Hepatocyte (in vitro differentiated cells): Measurements from ENCODE around the gene PYURF. TPM values are rescaled to one million over a fixed set of nuclear protein-coding genes. Genes with fewer than 3 reads are reported as not detected.

Experiments
- DNase-seq: peaks from one replicate; pipeline ENCODE4 v3.0.0-alpha.2; 2016; ENCODE audit warnings: low spot score
- H2AFZ ChIP-seq: fragments of 200-600 bp; sonication (generic); 2 replicates; pipeline ENCODE4 v1.6.0; 2016; ENCODE audit warnings: antibody characterized with exemption, mild to moderate bottlenecking
- H3K27ac ChIP-seq: fragments of 200-600 bp; sonication (generic); 2 replicates; pipeline ENCODE4 v1.5.1; 2016; ENCODE audit warnings: mild to moderate bottlenecking
- H3K27me3 ChIP-seq: fragments of 200-600 bp; sonication (generic); 2 replicates; pipeline ENCODE4 v1.6.1; 2016
- H3K36me3 ChIP-seq: fragments of 200-600 bp; sonication (generic); replicated peaks from 2 replicates; pipeline ENCODE4 v1.5.1; 2016; ENCODE audit warnings: low read depth; ENCODE audit not compliant: insufficient read depth
- H3K4me1 ChIP-seq: fragments of 200-600 bp; sonication (generic); 2 replicates; pipeline ENCODE4 v1.5.1; 2016; ENCODE audit warnings: mild to moderate bottlenecking, moderate library complexity; ENCODE audit not compliant: insufficient read depth
- H3K4me2 ChIP-seq: fragments of 200-600 bp; sonication (generic); 2 replicates; pipeline ENCODE4 v1.6.0; 2016
- H3K4me3 ChIP-seq: fragments of 200-600 bp; sonication (generic); 2 replicates; pipeline ENCODE4 v1.5.1; 2016; ENCODE audit warnings: mild to moderate bottlenecking
- H3K79me2 ChIP-seq: fragments of 200-600 bp; sonication (generic); 2 replicates; pipeline ENCODE4 v1.6.0; 2017; ENCODE audit warnings: mild to moderate bottlenecking
- H3K9me2 ChIP-seq: fragments of 200-600 bp; sonication (generic); replicated peaks from 2 replicates; pipeline ENCODE4 v1.6.0; 2017; ENCODE audit warnings: mild to moderate bottlenecking; ENCODE audit not compliant: insufficient read depth
- H3K9me3 ChIP-seq: fragments of 200-600 bp; sonication (generic); 2 replicates; pipeline ENCODE4 v1.5.1; 2016; ENCODE audit warnings: low read depth, mild to moderate bottlenecking
- H4K20me1 ChIP-seq: fragments of 200-600 bp; sonication (generic); 2 replicates; pipeline ENCODE4 v1.6.0; 2016; ENCODE audit warnings: mild to moderate bottlenecking; ENCODE audit not compliant: insufficient read depth, poor library complexity, severe bottlenecking
- CTCF ChIP-seq: fragments of 200-600 bp; sonication (generic); IDR thresholded peaks from 2 replicates; pipeline ENCODE4 v1.5.1; 2016; ENCODE audit warnings: antibody characterized with exemption, mild to moderate bottlenecking; ENCODE audit not compliant: poor library complexity
- EZH2 ChIP-seq: fragments of 200-600 bp; sonication (generic); IDR thresholded peaks from 2 replicates; pipeline ENCODE4 v1.6.1; 2016; ENCODE audit warnings: antibody characterized with exemption, mild to moderate bottlenecking, borderline replicate concordance
- EZH2phosphoT487 ChIP-seq: fragments of 200-600 bp; sonication (generic); IDR thresholded peaks from one replicate; pipeline ENCODE4 v1.6.1; 2018; ENCODE audit warnings: antibody characterized with exemption, mild to moderate bottlenecking, low read depth, moderate library complexity; ENCODE audit not compliant: unreplicated experiment, severe bottlenecking
- WGBS: methylation state at CpG from one replicate; pipeline ENCODE4 v1.1.6; 2016; ENCODE audit warnings: low lambda C conversion rate; ENCODE audit errors: missing lambda C conversion rate; 5-methylcytosine and 5-hydroxymethylcytosine counted together
- polyA plus RNA-seq: library from polyadenylated mRNA; unstranded; fragments of >200 nt; fragmentation: Nextera tagmentation; extraction: Ambion mirVana; gene quantifications from 2 replicates; pipeline ENCODE4 v1.2.1, GENCODE V29; 2016
- total RNA-seq: library from RNA; depleted of rRNA; stranded (reverse); fragments of >200 nt; gene quantifications from 2 replicates; pipeline ENCODE4 v1.2.3, GENCODE V29; 2014

PYURF gene
- total RNA-seq (134 and 139 TPM in 2 replicates), polyA plus RNA-seq (119 and 135 TPM in 2 replicates)

- no peaks in the 10 kb centered on the region for H3K9me3 ChIP-seq
- under 1% methylated on average over 68 of the region's 68 CpGs for WGBS
- peak; percentile 98 for DNase-seq
Measured at GRCh38 chr4:88523325-88524129, at the start of gene PYURF. PYURF (minus strand) TSS chr4:88523776; CDS start chr4:88523700, 76 bp downstream.

GRCh38 chr4:88570001-88570400 is 46.4 kb upstream of the PYURF start:
- no peak for TF ChIP-seq CTCF
- TF ChIP-seq EZH2, result no peak
- TF ChIP-seq EZH2phosphoT487, result no peak
- H3K36me3 ChIP-seq, result no peaks in the 10 kb centered on the region
- H3K27me3 ChIP-seq, result no peaks in the 10 kb centered on the region

More at GRCh38 chr4:88523325-88524129, at the start of gene PYURF:
- no peak for TF ChIP-seq EZH2
- TF ChIP-seq EZH2phosphoT487, result no peak
- no peak for TF ChIP-seq CTCF
- Histone ChIP-seq H3K27ac (peak within 1 kb of the TSS; percentile 96), H3K36me3 (no peaks in the 10 kb centered on the region), H3K79me2 (peaks cover 35% of the 10 kb centered on the region), H3K27me3 (no peaks in the 10 kb centered on the region), H4K20me1 (peaks cover 13% of the 10 kb centered on the region), H3K9me2 (no peaks in the 10 kb centered on the region), H3K4me1 (peaks cover 15% of the 10 kb centered on the region), H2AFZ (peak within 1 kb of the TSS; percentile 95), H3K4me3 (peak within 1 kb of the TSS; percentile 95), H3K4me2 (peak within 1 kb of the TSS; percentile 75)

GRCh38 chr4:88567591-88567990 is 44.0 kb upstream of the PYURF start:
- H3K27me3 ChIP-seq, result no peaks in the 10 kb centered on the region
- no peak overlapping the region for H3K4me3 ChIP-seq
- H3K4me1 ChIP-seq, result no peaks in the 10 kb centered on the region
- no peak for DNase-seq
- H2AFZ ChIP-seq, result no peak overlapping the region
- 93% methylated on average over 1 of the region's 1 CpG for WGBS
- no peak overlapping the region for H3K4me2 ChIP-seq
- H3K36me3 ChIP-seq, result no peaks in the 10 kb centered on the region
- H3K79me2 ChIP-seq, result no peaks in the 10 kb centered on the region
- no peak for TF ChIP-seq CTCF
- TF ChIP-seq EZH2phosphoT487, result no peak
- TF ChIP-seq EZH2, result no peak
- H3K9me3 ChIP-seq, result no peaks in the 10 kb centered on the region
- H4K20me1 ChIP-seq, result no peaks in the 10 kb centered on the region
- H3K27ac ChIP-seq, result no peak overlapping the region
- H3K9me2 ChIP-seq, result no peaks in the 10 kb centered on the region

More at GRCh38 chr4:88570001-88570400, 46.4 kb upstream of the PYURF start:
- H3K27ac ChIP-seq, result no peak overlapping the region
- no peak overlapping the region for H3K4me3 ChIP-seq
- no peaks in the 10 kb centered on the region for H3K79me2 ChIP-seq
- H3K4me1 ChIP-seq, result no peaks in the 10 kb centered on the region
- H3K4me2 ChIP-seq, result no peak overlapping the region
- H2AFZ ChIP-seq, result no peak overlapping the region
- DNase-seq, result no peak
- H3K9me3 ChIP-seq, result no peaks in the 10 kb centered on the region
- no peaks in the 10 kb centered on the region for H4K20me1 ChIP-seq
- no peaks in the 10 kb centered on the region for H3K9me2 ChIP-seq
